Femur (tissue), 1 donor: Measurements from ENCODE around the gene ENTREP3.

Source experiments
- DNase-seq: peaks from one replicate; pipeline ENCODE4 v3.0.0-alpha.2; 2017

Gene ENTREP3

DNA sequence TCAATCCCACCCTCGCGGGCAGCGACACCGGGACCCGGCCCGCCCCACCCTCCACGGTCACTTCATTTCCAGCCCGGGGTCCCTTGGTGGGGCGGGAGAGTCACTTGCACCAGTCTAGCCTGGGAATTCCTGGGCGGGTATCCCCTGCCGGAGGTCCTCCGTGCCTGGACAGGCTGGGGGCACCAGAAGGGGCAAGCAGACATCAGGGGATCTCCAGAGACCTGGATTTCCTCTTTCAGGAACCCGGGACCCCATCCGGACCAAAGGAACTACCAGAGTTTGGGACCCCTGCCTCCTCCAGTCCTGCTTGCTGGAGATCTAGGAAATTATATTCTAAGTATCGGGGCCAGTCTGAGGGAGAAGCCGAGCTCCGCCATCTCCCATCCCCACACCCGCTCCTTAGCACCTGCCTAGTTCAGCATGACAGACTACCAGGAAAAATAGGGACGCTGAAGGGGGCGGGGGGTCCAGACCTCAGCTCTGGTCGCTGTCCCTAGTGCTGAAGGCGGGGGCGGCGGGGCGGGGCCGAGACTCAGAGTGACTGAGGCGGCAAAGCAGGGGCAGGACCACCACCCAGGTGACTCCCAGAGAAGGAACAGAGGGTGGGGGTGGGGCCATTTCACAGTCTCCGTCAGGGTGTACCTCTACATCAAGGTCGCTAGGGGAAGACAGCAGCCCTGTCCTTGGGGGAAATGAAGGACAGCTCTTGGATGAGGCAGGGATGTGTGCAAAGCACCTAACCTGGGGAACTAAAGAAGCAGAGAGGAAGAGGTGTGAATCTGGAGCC, 22.8 kb upstream of the ENTREP3 start:
- DNase-seq = peak; percentile 77

DNA sequence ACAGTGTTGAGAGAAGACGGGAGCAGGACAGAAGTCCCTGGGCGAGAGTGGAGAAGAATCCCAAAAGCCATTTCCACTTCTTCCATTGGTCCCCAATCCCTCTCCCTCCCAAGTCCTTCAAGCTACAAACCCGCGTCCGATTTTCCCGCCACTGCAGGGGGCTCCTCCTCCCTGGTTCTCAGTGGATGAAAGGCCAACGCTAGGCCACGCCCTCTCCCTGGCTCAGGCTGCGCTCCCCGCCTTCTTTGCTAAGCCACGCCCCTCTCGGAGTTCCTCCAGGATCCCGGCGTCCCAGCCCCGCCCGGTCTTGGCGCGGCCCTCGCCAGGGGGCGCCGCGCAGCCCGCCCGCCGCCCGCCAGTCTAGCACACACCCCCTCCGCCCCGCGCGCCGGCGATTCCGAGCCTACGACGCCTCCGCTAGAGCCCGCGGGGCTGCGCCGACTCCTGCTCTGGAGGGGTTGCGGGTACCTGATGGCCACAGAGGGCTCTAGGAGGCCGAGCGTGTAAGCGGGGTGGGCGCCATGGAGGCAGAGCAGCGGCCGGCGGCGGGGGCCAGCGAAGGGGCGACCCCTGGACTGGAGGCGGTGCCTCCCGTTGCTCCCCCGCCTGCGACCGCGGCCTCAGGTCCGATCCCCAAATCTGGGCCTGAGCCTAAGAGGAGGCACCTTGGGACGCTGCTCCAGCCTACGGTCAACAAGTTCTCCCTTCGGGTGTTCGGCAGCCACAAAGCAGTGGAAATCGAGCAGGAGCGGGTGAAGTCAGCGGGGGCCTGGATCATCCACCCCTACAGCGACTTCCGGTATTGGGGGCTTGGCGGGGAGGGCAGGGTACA, 22.0 kb upstream of the ENTREP3 start, which contains the start of gene HCN3:
Gene HCN3, plus strand, starts transcription at position 394 of the 832 bp plus-strand sequence. Its CDS starts 128 bp downstream, at position 522.
- DNase-seq = peak; percentile 98

DNA sequence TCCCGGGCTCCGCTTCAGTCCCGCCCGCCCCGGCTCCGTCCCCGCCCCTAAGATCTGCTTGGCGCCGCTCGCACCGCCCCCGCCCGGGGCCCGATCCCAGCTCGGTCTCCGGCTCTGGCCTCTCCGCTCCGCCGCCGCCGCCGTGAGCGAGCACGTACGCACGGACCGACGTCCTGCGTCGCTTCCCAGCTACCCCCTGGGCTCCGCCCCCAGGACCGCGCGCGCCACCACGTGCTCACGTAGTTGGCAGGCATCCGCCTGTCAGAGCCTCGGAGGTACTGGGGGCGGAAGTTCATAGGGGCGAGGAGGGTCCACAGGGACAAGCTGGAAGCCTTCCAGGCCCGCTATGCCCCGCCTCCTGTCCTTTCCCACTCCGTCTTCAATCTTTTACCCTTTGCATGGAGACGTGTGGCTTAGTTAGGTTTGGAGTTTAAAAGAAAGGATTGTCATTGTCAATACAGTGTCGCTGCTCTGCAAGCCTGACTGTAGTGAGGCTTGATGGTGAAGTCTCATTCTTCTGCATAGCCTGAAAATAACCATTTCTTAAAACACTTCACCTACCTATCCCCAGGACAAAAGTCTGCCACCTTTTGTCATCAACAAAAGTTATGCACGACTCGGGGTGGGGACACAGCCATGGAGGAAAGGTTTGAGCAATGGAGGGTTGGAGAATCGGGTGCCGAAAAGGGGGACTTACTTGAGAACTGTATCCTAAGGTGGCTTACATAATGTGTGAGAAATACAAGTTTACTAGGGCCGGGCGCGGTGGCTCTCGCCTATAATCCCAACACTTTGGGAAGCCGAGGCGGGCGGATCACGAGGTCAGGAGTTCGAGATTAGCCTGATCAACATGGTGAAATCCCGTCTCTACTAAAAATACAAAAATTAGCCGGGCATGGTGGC, 18.3 kb upstream of the ENTREP3 start, which contains the start of gene CLK2:
Gene CLK2, minus strand, starts transcription at position 162 of the 903 bp plus-strand sequence. CDS start 2,527 bp downstream, outside the sequence.
- DNase-seq = peak; percentile 97

DNA sequence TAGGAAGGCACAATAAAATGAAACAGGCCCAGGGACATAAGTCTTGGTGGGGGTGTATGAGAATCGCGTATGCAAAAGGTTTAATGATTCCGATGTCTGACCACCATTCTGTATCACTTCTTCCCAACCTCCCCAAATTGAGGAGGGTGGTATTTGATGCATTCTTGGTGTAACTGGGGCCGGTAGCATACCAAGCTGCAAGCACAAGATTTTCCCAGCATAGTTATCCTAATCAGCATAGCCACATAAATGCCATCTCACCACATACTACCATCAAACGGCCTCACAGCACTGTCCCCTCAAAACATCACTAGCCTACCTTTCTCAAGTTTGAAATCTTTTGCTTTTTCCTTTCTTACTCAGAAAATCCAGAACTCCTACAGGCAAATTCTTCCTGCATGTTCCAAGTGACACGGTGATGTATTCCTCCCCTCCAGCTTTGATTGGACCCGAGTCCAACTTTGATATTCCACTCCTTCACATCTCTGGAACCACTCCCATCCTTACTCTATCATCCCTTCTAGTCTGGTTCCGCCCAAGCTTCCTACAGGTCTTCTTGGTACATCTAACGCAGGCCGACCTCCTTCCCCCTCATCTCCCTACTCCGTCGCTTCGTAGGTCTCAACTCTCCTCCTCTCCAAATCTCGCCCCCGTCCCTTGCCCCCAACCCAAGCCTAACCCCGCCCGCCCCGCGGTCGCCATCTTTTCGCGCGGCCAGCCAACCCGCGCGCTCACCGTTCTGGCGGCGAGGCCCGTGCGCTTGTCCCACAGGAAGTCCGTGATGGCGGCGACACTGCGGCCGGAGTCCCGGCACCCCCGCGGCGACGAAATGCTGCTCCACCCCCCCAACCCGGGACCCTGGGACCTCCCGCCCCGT, 17.4 kb upstream of the ENTREP3 start:
- no peak for DNase-seq

DNA sequence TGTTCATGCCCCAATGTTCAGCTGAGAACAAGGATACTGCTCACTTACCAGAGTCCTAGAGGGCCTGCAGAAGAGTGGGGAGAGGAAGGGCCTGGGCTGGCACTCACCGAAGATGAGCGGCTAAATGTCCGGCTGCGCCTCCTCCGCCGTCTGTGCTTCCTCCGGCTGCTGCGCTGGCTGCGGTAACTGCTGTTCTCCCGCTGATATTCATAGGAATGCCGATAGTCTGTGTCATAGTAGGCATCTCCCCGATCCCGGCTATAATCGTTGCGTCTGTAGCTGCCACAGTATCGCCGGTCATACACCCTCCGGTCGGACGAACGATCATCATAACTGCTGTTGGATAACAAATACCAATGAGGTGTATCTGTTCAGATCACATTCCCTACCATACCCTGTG, 14.1 kb upstream of the ENTREP3 start:
- no peak for DNase-seq

DNA sequence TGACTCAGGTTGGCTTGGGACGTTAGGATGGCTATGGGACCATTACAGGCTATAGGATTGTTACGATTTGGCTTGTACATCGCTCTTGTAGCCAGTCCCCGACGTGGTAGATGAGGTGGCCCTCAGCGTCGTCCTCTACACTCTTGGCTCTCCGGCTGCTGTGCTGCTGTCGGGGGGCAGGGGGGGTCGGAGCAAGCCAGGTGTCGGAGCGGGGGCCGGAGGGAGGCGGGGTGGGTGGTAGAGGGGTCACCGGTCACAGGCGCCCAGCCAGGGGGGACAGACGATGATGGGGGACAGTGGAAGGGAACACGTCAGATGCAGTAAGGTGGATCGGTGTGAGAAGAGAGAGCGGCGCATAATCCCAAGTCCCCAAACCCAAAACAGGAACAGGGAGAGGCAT, 13.3 kb upstream of the ENTREP3 start:
- DNase-seq = no peak

DNA sequence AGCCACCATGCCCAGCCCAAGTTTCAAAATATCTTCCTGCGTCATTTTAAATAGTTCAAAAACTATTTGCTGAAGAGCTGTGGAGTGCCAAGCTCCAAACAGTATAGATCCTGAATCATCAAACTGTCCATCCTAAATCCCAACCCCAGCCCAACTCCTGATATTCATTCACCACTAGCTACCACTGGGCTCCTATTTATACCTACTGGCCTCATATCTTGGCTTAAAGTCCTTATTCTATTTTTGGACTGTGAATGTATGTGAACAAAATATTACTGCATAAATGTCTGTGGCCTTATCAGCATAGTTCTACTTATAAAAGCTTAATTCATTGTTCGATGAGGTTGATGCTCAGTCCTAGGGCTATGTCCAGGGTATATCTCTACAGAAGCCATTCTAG, 12.1 kb upstream of the ENTREP3 start:
- DNase-seq = no peak

DNA sequence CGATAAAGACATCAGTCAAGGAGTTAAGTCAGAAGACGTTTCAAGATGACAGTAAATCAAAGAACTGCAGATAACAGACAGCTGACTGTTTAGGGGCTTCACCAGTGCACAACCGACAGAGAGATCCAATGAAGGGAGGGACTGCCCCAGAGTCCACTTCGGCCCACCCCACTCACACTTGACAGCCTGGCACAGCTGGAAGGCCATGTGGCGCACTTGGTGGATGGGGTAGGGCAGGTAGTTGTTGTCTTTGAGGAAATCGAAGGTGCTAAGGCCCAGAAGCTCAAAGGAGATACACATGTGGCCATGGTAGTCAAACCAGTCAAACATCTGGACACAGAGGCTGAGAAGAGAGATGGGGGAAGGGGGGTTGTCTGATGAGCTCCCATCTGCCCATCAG, 11.3 kb upstream of the ENTREP3 start:
- no peak for DNase-seq

DNA sequence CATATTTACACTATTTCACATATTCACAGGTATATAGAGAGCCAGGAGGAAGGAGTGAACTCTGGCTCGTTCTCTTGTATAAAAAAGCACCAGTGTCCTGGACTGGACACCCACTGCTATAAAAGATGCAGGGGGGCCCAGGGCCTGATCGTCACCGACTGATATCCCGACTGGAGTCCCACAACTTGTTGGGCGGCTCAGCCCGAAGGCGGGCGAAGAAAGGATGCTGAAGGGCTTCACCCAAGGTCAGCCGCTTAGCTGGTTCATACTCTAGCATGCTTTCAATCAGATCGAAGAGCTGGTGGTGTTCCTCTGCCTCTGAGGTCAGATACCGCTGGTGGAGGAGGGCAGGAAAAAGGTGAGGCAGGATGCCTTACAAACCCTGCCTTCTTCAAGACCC, 7.8 kb upstream of the ENTREP3 start:
- DNase-seq = no peak

DNA sequence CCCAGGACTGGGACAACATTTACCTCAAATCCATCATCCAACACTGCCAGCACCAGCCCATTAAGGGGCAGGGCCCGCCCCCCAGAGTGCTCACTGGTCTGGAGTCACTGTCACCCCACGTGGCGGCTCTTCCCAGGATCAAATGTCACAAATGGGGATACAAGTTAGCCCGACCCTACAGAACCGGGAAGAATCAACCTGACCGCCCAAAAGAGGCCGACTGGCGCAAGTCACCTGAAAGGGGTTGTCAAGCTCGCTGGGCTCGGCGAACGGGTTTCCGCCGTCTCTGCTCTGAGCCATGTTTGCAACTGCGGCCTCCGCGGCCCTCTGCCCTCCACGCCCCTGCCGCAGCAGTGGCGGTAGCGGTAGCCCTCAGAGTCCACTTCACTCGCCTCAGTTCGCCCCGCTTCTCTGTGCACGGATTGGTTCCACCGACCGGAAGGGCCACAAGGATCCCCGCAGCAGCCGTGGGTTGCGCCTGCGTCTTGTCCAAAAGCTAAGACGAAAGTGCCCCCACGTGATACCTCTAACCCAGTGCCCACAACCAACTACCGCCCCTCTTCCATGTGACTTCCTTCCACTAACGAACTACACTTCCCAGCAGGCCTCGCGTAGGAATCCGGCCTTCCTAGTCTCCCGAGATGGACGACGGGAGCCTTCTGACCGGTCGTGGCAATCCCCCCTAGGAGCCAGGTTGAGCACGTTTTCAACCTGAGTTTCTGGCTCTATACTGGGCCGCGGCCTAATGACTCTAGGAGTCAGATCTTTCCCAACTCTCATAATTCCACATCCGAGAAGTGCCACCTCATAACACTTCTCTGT, 6.8 kb upstream of the ENTREP3 start, which contains the start of gene SCAMP3:
Gene SCAMP3, minus strand, starts transcription at position 509 of the 822 bp plus-strand sequence. Its CDS starts 209 bp downstream, at position 300.
- peak; percentile 97 for DNase-seq

DNA sequence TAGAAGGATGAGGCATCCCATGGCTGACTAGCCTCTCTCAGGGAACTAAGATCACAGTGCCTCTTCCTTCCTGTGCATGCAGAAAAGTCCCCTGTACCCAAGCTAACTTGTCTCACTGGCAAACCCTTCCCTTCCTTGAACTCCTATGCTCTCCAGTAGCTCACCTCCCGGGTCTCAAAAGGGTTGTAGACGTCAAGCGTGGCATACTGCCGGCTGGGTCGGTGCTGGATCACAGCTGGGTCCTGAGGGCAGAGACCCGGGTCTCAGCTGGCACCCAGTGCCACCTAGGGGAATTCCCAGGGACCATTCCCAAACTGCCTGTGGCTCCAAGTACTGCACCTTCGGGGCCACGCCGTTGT, 6.2 kb upstream of the ENTREP3 start:
- DNase-seq = no peak

DNA sequence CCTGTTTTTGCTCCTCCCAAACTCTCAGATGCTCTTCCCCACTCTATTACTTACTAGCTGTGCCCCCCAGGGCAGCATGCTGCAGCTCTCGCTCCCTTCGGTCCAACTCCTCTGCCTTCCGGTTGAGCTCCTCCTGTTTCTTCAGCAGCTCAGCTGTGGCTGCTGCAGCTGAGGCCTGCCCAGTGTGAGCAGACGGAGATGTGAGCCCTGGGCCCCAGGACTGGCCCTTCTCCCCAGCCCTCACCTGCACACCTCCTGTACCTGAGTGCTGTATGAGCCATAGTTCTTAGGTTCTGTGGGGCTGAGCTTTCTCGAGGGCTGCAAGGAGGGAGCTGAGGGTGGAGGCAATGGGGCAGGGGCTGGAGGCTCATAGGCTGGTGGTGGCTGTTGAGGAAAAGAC, 5.0 kb upstream of the ENTREP3 start:
- DNase-seq = no peak

DNA sequence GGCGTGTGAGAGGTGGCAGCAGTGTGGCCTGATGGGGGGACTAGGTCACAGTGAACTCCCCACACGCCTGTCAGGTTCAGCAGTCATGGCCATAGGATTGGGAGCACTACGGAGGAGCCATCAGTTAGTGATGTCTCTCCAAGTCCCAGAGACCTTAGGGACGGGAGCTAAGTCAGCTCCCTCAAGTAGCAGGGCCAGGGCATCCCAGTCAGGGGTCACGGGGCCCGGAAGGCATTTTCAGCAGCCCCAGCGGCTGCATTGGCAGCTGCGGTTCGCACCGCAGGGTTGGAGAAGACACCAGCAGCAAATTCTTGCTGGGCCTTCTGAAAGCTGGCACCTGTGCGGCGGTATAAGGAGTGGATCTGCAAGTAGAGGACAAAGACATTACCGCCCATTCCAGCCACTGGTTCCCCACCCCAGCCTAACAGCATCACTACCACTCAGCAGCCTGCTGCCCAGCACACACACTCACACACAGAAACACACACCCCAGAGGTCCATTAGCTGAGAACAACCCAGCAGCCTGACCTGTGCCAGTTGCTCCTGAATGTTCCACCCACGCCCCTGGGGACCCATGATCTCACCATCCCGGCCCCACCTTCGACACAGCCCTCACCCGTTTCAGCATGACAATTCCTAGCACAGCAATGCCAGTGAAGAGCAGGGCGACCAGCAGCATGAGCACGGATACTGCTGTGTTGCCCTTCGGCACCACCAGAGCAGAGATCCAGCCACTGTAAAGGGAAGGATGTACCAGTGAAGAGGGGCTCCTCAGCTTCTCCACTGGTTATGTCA, 972 bp upstream of the ENTREP3 start:
- no peak for DNase-seq

DNA sequence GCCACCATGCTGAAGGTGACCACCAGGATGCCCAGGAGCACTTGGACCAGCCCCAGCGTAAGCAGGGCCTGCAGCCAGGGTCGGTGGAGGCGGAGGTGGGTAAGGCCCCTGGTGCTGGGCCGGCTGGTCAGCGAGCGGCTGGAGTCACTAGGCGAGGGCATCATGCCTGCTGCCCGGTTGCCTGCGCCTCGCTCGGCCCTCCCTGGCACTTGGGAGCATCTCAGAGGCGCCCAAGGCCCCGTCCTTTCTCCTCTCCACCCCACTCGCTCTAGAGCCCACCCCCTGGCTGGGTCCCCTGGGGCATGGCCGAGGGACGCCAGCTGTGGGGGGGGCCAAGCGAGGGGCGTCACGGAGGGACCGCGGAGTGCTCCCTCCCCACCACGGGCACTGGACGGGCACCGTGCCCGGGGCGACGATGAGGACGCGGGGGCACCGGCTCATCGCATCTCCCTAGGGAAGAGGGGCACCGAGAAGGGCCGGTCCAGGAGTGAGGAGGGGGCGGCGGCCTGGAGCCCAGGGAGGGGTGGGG, 505 bp downstream of the ENTREP3 start:
- DNase-seq = peak; percentile 41

DNA sequence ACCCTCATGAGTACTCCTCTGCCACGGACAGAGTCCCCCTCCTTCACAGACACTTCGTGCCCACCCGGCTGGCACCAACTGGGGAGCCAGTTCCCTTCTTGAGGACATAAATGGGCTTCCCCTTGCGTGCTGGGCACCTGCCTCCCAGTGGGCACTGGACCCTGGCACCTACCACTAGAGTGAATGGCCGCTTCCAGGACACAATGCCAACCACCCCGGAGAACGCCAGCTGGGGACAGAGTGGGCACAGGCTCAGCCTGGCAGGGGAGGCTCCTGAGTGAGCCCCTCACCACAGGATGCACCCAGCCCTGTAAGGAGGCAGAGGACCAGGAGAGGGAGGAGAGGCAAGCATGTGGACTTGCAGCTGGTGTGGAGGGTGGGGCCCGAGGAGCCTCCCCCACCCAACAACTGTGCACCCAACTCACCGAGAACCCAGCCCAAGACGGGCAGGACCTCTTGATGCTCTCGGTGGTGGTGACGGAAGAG, 1.0 kb downstream of the ENTREP3 start:
- DNase-seq = no peak

DNA sequence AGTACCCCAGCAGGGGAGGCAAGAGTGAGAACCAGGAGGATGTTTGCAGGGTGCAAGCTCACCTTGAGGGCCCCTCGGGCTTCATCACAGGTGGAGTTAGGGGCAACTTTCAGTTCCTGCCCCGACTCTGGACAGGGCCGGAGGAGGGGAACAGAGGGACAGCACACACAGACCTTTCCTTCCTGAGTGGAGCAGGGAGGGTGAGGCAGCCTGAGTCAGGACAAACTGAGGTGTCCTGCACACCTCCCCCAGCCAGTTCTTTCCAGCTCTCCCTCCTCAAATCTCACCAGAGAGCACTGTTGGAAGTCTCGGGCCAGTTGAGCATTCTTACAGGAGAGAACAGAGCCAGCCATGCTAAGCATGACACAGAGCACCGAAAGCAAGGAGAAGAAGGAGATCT, 1.5 kb downstream of the ENTREP3 start:
- no peak for DNase-seq

DNA sequence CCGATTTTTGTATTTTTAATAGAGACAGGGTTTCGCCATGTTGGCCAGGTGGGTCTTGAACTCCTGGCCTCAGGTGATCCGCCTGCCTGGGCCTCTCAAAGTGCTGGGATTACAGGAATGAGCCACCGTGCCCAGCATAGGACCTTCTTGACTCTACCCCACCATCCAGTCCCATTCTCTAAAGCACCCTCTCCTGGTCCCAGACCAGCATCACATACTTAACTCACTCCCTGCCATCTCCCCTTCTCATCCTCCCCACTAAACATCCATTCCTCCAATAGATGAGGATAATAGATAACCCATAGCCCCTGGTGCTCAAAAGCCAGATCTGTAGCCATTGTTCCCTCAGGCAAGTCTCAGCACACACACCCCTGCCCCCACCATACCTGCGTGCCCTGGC, 2.1 kb downstream of the ENTREP3 start:
- no peak for DNase-seq

DNA sequence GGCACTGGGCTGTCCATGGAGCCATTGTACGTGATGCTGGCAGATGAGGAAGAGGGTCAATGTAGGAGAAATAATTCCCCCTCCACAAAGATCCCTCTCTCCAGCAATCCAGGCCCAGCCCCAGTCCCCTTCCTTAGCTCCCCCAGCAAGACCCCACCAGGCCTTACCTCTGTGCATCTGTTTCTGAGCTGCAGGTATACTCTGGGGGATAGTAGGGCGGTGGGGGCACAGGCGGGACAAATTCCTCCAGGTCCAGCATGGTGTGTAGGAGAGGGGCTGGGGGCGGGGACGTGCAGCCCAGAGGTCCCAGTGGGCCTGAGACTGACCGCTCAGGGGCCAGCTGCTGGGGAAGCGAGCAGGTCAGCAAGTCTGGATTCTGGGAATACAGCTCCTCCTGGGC, 3.7 kb downstream of the ENTREP3 start:
- DNase-seq = no peak

DNA sequence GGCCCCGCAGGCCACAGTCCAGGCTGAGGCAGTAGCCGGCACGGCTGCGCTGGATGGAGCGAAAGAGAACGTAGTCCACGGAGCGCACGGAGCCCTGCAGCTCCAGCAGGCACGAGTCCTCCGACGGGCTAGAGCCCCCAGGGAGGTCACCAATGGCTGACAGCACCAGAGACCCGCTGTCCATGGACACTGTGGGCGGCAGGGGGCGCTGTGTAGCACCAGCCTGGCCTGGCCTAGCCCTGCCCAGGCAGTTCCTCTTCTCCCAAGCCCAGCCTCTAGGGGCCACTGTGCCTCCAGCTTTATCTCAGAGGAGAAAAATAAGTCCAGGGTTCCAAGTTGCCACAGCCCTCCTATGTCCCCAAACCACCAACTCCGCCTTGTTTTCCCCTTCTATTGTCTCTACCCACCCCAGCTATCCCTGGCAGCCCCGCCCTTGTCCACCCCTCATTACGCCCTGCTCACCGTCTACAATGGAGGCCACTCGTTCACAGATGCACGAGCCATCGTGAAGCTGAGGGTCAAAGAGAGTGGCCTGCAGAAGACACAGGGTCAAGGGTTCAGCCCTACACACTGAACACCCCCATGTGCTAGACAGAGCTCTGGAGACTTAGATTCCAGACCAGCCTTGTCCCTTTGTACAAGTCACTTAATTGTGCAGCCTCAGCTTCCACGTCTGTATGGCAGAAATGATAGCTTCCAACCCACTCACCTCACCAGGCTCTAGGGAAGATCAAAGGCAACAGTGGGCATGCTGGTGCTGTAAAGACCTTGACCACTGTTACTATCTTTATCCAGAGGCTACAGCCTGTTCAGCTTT, 4.4 kb downstream of the ENTREP3 start:
- DNase-seq = peak; percentile 95
